Measurements from ENCODE around the gene CSNK1G2.
A peak's percentile ranks its signal among the peaks of the same experiment; 100 is the strongest.

GRCh38 chr19:1901940-1902404, 39.0 kb upstream of the CSNK1G2 start:
- TF ChIP-seq CTCF (IDR thresholded peaks at IDR 0.05 in 4 of 5, conservative IDR thresholded peaks at IDR 0.05 in 1 of 5) (no peak), POLR2A (IDR thresholded peaks at IDR 0.05) (peak in 1 of 2 donors; percentile 24)

All from gastrocnemius medialis (tissue), 4 donors.